ENCODE measurements around the gene TNFRSF9.
A peak's percentile ranks its signal among the peaks of the same experiment; 100 is the strongest.

TNFRSF9 gene

GRCh38 chr1:7884757-7885156, 55.9 kb downstream of the TNFRSF9 start:
- no peak overlapping the region for H3K27ac Mint-ChIP-seq
- no peaks in the 10 kb centered on the region for H3K4me1 Mint-ChIP-seq
- ATAC-seq = no peak

GRCh38 chr1:7879228-7879627, 61.4 kb downstream of the TNFRSF9 start:
- no peaks in the 10 kb centered on the region for H3K4me1 Mint-ChIP-seq
- H3K27ac Mint-ChIP-seq = no peak overlapping the region
- DNase-seq (ENCODE audit: low spot score in 2 of 2) = no peak
- no peaks in the 10 kb centered on the region for H3K36me3 Mint-ChIP-seq
- no peak overlapping the region for H3K4me3 Mint-ChIP-seq
- no peak for ATAC-seq
- H3K9me3 Mint-ChIP-seq = peaks cover 3% of the 10 kb centered on the region

More at GRCh38 chr1:7884757-7885156, 55.9 kb downstream of the TNFRSF9 start:
- Mint-ChIP-seq H3K36me3 (peaks cover 6% of the 10 kb centered on the region), H3K4me3 (no peak overlapping the region), H3K9me3 (no peaks in the 10 kb centered on the region)
- DNase-seq (ENCODE audit: low spot score in 2 of 2) = no peak

GRCh38 chr1:7878027-7878426, 62.6 kb downstream of the TNFRSF9 start:
- Mint-ChIP-seq H3K36me3 (no peaks in the 10 kb centered on the region), H3K27ac (no peak overlapping the region), H3K4me1 (no peaks in the 10 kb centered on the region), H3K4me3 (no peak overlapping the region), H3K9me3 (peaks cover 3% of the 10 kb centered on the region)
- ATAC-seq (no peak), DNase-seq (ENCODE audit: low spot score in 2 of 2) (no peak)

GRCh38 chr1:7873801-7874795, 66.5 kb downstream of the TNFRSF9 start:
- peaks cover 3% of the 10 kb centered on the region for H3K9me3 Mint-ChIP-seq
- H3K36me3 Mint-ChIP-seq = no peaks in the 10 kb centered on the region
- H3K4me1 Mint-ChIP-seq = no peaks in the 10 kb centered on the region
- H3K27ac Mint-ChIP-seq = no peak overlapping the region
- H3K4me3 Mint-ChIP-seq = no peak overlapping the region
- ATAC-seq (no peak), DNase-seq (ENCODE audit: low spot score in 2 of 2) (no peak)

- no peak for ATAC-seq
- no peak overlapping the region for H3K4me3 Mint-ChIP-seq
These were observed 69.5 kb downstream of the TNFRSF9 start for GRCh38 chr1:7871136-7871535.

GRCh38 chr1:7869136-7869920, 71.3 kb downstream of the TNFRSF9 start:
- Mint-ChIP-seq H3K4me3 (no peak overlapping the region), H3K36me3 (no peaks in the 10 kb centered on the region), H3K27ac (no peak overlapping the region), H3K4me1 (no peaks in the 10 kb centered on the region), H3K9me3 (no peaks in the 10 kb centered on the region)
- ATAC-seq (no peak), DNase-seq (ENCODE audit: low spot score in 2 of 2) (no peak)

More at GRCh38 chr1:7871136-7871535, 69.5 kb downstream of the TNFRSF9 start:
- DNase-seq (ENCODE audit: low spot score in 2 of 2) = no peak
- Mint-ChIP-seq H3K36me3 (no peaks in the 10 kb centered on the region), H3K27ac (peak overlapping the region; percentile 46), H3K4me1 (no peaks in the 10 kb centered on the region), H3K9me3 (no peaks in the 10 kb centered on the region)

GRCh38 chr1:7868070-7868780, 72.4 kb downstream of the TNFRSF9 start:
- Mint-ChIP-seq H3K4me3 (no peak overlapping the region), H3K27ac (no peak overlapping the region), H3K9me3 (no peaks in the 10 kb centered on the region), H3K4me1 (no peaks in the 10 kb centered on the region), H3K36me3 (no peaks in the 10 kb centered on the region)
- DNase-seq (ENCODE audit: low spot score in 2 of 2) (no peak), ATAC-seq (no peak)

GRCh38 chr1:7865978-7866377, 74.7 kb downstream of the TNFRSF9 start:
- H3K4me1 Mint-ChIP-seq = no peaks in the 10 kb centered on the region
- DNase-seq (ENCODE audit: low spot score in 2 of 2) (no peak), ATAC-seq (no peak)
- H3K27ac Mint-ChIP-seq = peak overlapping the region; percentile 32
- H3K9me3 Mint-ChIP-seq = no peaks in the 10 kb centered on the region
- H3K36me3 Mint-ChIP-seq = no peaks in the 10 kb centered on the region
- no peak overlapping the region for H3K4me3 Mint-ChIP-seq

Data from stimulated activated effector memory CD8-positive, alpha-beta T cell treated with anti-CD3 and anti-CD28 coated beads, Interleukin-12 subunit alpha, Interleukin-12 subunit beta, amount 100 ng/mL, for 72 hours (primary cell).